ENCODE measurements around the gene FUOM.

FUOM gene

DNA sequence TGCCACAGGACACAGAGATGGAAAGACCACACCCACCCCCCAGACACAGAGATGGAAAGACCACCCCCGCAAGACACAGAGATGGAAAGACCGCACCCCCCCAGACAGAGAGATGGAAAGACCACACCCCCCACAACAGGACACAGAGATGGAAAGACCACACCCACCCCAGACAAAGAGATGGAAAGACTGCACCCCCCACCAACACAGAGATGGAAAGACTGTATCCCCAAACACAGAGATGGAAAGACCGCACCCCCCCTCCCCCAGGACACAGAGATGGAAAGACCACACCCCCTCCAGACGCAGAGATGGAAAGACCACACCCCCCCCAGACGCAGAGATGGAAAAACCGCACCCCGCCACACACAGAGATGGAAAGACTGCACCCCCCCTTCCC is 41.1 kb downstream of the FUOM start:
- TF ChIP-seq USF1 (IDR thresholded peaks at IDR 0.05), result no peak

- TF ChIP-seq, protein P1, sequence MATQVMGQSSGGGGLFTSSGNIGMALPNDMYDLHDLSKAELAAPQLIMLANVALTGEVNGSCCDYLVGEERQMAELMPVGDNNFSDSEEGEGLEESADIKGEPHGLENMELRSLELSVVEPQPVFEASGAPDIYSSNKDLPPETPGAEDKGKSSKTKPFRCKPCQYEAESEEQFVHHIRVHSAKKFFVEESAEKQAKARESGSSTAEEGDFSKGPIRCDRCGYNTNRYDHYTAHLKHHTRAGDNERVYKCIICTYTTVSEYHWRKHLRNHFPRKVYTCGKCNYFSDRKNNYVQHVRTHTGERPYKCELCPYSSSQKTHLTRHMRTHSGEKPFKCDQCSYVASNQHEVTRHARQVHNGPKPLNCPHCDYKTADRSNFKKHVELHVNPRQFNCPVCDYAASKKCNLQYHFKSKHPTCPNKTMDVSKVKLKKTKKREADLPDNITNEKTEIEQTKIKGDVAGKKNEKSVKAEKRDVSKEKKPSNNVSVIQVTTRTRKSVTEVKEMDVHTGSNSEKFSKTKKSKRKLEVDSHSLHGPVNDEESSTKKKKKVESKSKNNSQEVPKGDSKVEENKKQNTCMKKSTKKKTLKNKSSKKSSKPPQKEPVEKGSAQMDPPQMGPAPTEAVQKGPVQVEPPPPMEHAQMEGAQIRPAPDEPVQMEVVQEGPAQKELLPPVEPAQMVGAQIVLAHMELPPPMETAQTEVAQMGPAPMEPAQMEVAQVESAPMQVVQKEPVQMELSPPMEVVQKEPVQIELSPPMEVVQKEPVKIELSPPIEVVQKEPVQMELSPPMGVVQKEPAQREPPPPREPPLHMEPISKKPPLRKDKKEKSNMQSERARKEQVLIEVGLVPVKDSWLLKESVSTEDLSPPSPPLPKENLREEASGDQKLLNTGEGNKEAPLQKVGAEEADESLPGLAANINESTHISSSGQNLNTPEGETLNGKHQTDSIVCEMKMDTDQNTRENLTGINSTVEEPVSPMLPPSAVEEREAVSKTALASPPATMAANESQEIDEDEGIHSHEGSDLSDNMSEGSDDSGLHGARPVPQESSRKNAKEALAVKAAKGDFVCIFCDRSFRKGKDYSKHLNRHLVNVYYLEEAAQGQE (IDR thresholded peaks at IDR 0.05; ENCODE audit: low read depth), result no peak
- TF ChIP-seq MAX (IDR thresholded peaks at IDR 0.05) (no peak), TEAD4 (IDR thresholded peaks at IDR 0.05) (no peak), CREB1 (IDR thresholded peaks at IDR 0.05; ENCODE audit: low read depth) (no peak), USF1 (IDR thresholded peaks at IDR 0.05) (no peak), ZBTB7A (IDR thresholded peaks at IDR 0.05; ENCODE audit: low read depth) (no peak), RAD21 (IDR thresholded peaks at IDR 0.05; ENCODE audit: low read depth) (no peak), TAF1 (IDR thresholded peaks at IDR 0.05; ENCODE audit: low read depth) (no peak), CEBPB (IDR thresholded peaks at IDR 0.05) (no peak), FOXM1 (IDR thresholded peaks at IDR 0.05; ENCODE audit: borderline replicate concordance, low read depth) (no peak), EGR1 (IDR thresholded peaks at IDR 0.05) (no peak), TCF12 (IDR thresholded peaks at IDR 0.05; ENCODE audit: low read depth) (no peak), NFIC (IDR thresholded peaks at IDR 0.05) (no peak), YY1 (IDR thresholded peaks at IDR 0.05; ENCODE audit: low read depth) (no peak), EP300 (IDR thresholded peaks at IDR 0.05; ENCODE audit: borderline replicate concordance) (no peak)
These were observed 41.6 kb downstream of the FUOM start for GRCh38 chr10:133316266-133316665.

DNA sequence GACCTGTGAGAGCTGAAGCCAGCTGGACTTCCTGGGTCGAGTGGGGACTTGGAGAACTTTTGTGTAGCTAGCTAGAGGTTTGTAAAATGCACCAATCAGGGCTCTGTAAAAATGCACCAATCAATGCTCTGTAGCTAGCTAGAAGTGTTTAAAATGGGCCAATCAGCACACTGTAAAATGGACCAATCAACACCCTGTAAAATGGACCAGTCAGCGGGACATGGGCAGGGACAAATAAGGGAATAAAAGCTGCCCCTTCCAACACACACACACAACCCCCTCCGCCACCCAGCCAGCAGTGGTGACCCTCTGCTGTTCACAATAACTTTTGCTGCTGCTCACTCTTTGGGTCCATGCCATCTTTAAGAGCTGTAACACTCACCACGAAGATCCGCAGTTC is 42.0 kb downstream of the FUOM start:
- TF ChIP-seq MAX (IDR thresholded peaks at IDR 0.05) (no peak), NFIC (IDR thresholded peaks at IDR 0.05) (no peak), USF1 (IDR thresholded peaks at IDR 0.05) (no peak), CREB1 (IDR thresholded peaks at IDR 0.05; ENCODE audit: low read depth) (no peak), ZBTB7A (IDR thresholded peaks at IDR 0.05; ENCODE audit: low read depth) (no peak), RAD21 (IDR thresholded peaks at IDR 0.05; ENCODE audit: low read depth) (no peak), FOXM1 (IDR thresholded peaks at IDR 0.05; ENCODE audit: borderline replicate concordance, low read depth) (no peak), TCF12 (IDR thresholded peaks at IDR 0.05; ENCODE audit: low read depth) (no peak), YY1 (IDR thresholded peaks at IDR 0.05; ENCODE audit: low read depth) (no peak), CEBPB (IDR thresholded peaks at IDR 0.05) (no peak), TEAD4 (IDR thresholded peaks at IDR 0.05) (no peak), TAF1 (IDR thresholded peaks at IDR 0.05; ENCODE audit: low read depth) (no peak), EP300 (IDR thresholded peaks at IDR 0.05; ENCODE audit: borderline replicate concordance) (no peak), EGR1 (IDR thresholded peaks at IDR 0.05) (no peak)
- TF ChIP-seq, protein P1 (IDR thresholded peaks at IDR 0.05; ENCODE audit: low read depth), result no peak

DNA sequence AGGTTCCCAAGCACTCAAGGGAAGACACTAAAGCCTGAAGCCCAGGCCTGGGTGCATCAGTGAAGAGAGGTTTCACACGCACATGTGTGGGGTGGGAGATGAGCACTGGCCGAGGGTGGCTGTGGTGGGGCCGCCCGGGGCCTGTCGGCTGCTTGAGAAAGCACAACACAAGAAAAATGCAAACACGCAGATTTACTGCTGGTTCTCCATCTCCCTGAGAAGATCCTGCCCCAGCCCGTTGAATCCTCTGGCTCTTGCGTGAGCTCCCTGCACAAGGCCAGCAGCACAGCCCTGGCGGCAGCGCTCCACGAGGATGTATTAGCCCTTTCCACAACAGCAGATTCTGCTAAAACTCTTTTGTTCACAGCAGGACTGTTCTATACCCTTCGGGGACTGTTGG is 42.9 kb downstream of the FUOM start:
- TF ChIP-seq, protein P1 (IDR thresholded peaks at IDR 0.05; ENCODE audit: low read depth), result no peak
- TF ChIP-seq YY1 (IDR thresholded peaks at IDR 0.05; ENCODE audit: low read depth), result no peak
- no peak for TF ChIP-seq EGR1 (IDR thresholded peaks at IDR 0.05)
- TF ChIP-seq CREB1 (IDR thresholded peaks at IDR 0.05; ENCODE audit: low read depth), result no peak
- TF ChIP-seq MAX (IDR thresholded peaks at IDR 0.05), result no peak
- no peak for TF ChIP-seq TCF12 (IDR thresholded peaks at IDR 0.05; ENCODE audit: low read depth)
- TF ChIP-seq TAF1 (IDR thresholded peaks at IDR 0.05; ENCODE audit: low read depth), result no peak
- no peak for TF ChIP-seq ZBTB7A (IDR thresholded peaks at IDR 0.05; ENCODE audit: low read depth)
- TF ChIP-seq CEBPB (IDR thresholded peaks at IDR 0.05), result no peak
- TF ChIP-seq NFIC (IDR thresholded peaks at IDR 0.05), result no peak

Measured in Ishikawa (cell line).